Esophagus squamous epithelium (tissue), 5 donors: Measurements from ENCODE around the gene EVA1A. TPM values are rescaled to one million over a fixed set of nuclear protein-coding genes. Genes with fewer than 3 reads are reported as not detected.

Source experiments
- DNase-seq: peaks from one replicate; lab custom pipeline; 2025; lab: John Stamatoyannopoulos, UW
- H3K27ac ChIP-seq, 4 donors: fragments of 200-600 bp; sonication (generic); one replicate each; pipeline ENCODE4 v1.5.1; 2016 to 2019; ENCODE audit warnings: mild to moderate bottlenecking in 1 of 4
- H3K27me3 ChIP-seq, 4 donors: fragments of 200-600 bp; sonication (generic); 1 replicate in 3 of 4; 2 replicates in 1 of 4; pipeline versions ENCODE4 v1.5.1 to v1.6.0; 2017 to 2021; ENCODE audit warnings: antibody characterized with exemption in 1 of 4
- H3K36me3 ChIP-seq, 3 donors: fragments of 200-600 bp; sonication (generic); one replicate each; pipeline ENCODE4 v1.5.1; 2016 to 2019
- H3K4me1 ChIP-seq, 3 donors: fragments of 200-600 bp; sonication (generic); one replicate each; pipeline ENCODE4 v1.5.1; 2017 to 2019
- H3K4me3 ChIP-seq, 4 donors: fragments of 200-600 bp; sonication (generic); 1 replicate in 3 of 4; 2 replicates in 1 of 4; pipeline ENCODE4 v1.5.1; 2016 to 2019; ENCODE audit warnings: mild to moderate bottlenecking in 2 of 4, moderate library complexity in 1 of 4
- H3K9me3 ChIP-seq, 3 donors: fragments of 200-600 bp; sonication (generic); one replicate each; pipeline ENCODE4 v1.5.1; 2016 to 2019
- CTCF ChIP-seq, 6 experiments: fragments of 450-650 bp in 4 of 6; fragments of 200-600 bp in 2 of 6; sonication (generic) in 2 of 6; IDR thresholded peaks; one replicate each; pipeline ENCODE4 v1.5.1; 2016 to 2019; ENCODE audit warnings: antibody characterized with exemption in 6 of 6, mild to moderate bottlenecking in 4 of 6, moderate library complexity in 4 of 6
- POLR2A ChIP-seq, 4 donors: fragments of 450-650 bp; IDR thresholded peaks; one replicate each; pipeline ENCODE4 v1.6.1; 2017; ENCODE audit warnings: antibody characterized with exemption in 4 of 4, mild to moderate bottlenecking in 4 of 4, moderate library complexity in 3 of 4
- WGBS, 2 donors: methylation state at CpG; one replicate each; pipeline ENCODE4 v1.1.5; 2018; 5-methylcytosine and 5-hydroxymethylcytosine counted together
- intact Hi-C: fragments of 100-400 bp; cut with DNase I; formaldehyde crosslinking; loops from one replicate; pipeline ENCODE4 v1.15.0; 2022
- total RNA-seq, 4 donors: library from RNA; depleted of rRNA; stranded (reverse); fragments of >200 nt; gene quantifications; one replicate each; pipeline ENCODE4 v1.1.0, GENCODE V29; 2016
- donor health status: DM: yes; HTN: yes; CAD: no.

Gene EVA1A
- total RNA-seq, 4 donors from 2014 or later, result 0.26 to 9.4 (median 2.3) TPM; not detected in 1

DNA sequence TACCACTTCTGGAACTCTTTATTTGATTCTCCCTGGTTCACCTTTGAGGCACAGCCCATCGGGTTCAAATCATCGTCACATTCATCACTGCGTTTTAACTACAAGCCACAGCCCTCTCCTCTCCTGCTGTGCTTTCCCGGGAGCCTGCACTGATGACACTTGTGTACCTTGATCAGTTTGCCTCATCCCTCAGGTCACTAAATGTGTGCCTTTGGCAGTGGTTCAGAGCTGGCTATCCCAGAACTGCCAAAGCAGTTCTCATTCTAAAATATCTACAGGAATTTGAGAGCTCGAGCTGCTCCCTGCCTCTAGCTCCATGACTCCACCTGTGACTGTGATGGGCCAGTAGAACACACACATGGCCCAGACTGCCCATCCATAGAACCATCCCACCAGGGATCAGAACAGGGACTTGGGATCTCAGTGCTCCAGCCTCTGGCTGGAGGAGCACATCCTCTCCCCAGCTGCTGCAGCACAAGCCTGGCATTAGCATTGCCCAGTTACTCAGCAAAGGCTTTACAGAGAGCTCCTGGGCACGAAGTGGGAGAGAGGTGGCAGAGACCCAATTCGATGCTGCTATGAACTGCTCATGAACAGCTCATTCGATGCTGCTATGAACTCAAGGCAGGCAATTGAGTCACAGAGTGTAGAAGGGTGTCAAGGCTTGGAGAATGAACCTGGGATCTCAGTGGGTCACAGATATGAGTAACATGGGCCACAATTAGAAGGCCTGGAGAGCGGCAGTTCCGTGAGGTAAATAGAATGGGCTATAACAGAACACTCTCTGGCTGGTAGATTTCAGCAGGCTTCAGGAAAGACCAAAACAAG is 41.9 kb downstream of the EVA1A start:
- no peak overlapping the region for H3K4me3 ChIP-seq
- H3K27ac ChIP-seq, result no peak overlapping the region
- H3K27me3 ChIP-seq, result no peaks in the 10 kb centered on the region
- H3K36me3 ChIP-seq, result no peaks in the 10 kb centered on the region
- WGBS, 2 donors, result 78 to 90% methylated on average over 8 to 10 of the region's 10 CpGs
- DNase-seq, result no peak
- TF ChIP-seq POLR2A (IDR thresholded peaks at IDR 0.05) (no peak), CTCF (IDR thresholded peaks at IDR 0.05) (no peak)
- intact Hi-C loops, result no loop called here
- no peaks in the 10 kb centered on the region for H3K4me1 ChIP-seq
- no peaks in the 10 kb centered on the region for H3K9me3 ChIP-seq

DNA sequence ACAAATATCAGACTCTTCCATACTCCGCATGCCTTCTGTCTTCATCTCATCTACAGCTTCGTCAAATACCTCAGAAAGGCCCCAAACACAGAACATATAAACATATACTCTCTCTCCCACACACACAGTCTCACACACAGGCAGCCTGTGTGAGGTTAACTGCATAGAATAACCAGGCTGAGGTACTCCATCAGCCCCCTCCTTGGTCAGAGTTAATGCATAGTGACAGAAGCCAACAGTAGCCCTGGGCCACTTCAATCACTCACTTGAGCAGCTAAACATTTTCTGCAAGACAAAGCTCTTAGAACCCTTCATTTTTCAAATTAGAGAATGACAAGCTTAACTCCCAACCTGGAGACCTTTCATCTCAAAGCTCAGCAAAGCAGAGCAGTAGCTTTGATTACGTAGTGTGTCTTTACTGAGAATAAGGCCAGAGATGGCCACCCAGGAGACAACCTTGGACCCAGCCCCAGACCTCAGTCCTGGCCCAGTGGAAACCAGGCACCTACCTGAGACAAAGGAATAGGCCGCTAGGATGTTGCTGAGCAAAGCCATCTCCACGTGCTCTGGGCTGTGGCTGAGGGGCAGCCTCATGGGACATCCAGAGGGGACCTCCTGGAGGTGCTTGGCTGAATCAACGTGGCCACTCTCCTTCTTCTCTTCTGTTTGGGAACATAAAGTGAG is 43.0 kb downstream of the EVA1A start:
- no peaks in the 10 kb centered on the region for H3K36me3 ChIP-seq
- H3K27me3 ChIP-seq, result no peaks in the 10 kb centered on the region
- no peak for TF ChIP-seq POLR2A (IDR thresholded peaks at IDR 0.05)
- no peak for TF ChIP-seq CTCF (IDR thresholded peaks at IDR 0.05)
- H3K4me3 ChIP-seq, result no peak overlapping the region
- 85 to 90% methylated on average over 2 to 3 of the region's 6 CpGs for WGBS, 2 donors
- intact Hi-C loops, result no loop called here
- no peaks in the 10 kb centered on the region for H3K4me1 ChIP-seq
- H3K27ac ChIP-seq, result no peak overlapping the region
- H3K9me3 ChIP-seq, result peaks cover 0 to 2% (median 0%) of the 10 kb centered on the region in 3 donors
- no peak for DNase-seq

DNA sequence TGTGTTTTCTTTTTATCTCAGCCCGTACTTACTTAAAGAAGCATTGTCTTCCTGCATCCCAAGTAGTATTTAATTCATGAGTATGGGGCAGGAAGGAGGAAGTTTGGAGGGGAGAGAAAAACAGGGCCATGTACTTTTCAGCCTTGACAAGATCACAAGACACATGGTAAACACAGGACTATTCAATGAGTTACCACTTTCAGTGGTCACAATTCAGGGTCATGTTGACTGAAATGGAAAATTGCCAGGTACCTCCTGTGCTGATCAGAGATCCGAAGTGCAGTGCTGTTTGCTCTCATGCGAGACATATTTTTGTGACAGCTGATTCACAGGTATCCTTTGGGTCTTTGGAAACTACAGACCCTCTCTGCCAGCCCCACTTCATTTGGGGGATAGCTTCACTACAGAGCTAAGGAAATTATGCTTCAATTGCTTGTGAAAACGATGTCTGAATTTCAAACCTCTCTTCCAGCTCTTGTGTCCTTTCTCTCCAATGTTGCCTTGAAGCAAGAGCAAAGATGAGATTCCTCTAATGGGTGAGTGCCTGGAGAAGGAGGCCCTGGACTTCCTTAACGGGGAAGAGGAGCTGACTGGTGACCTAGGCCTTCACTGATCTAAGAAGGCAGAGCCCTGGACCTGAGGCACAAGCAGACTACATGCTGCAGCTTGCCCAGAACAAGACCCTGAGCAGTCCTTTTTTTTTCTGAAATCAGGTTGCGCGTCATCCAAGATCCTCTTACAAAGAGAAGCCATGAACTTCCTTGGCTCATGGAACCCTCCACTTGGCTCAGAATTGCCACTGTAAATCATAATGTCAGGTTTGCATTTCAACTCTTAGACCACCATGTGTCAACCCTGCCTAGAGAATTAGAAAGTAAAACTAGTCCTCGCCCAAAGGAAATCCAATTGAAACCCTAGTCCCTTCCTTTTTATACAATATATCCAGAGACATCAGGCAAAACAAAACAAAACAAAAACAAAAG is 44.1 kb downstream of the EVA1A start:
- no peaks in the 10 kb centered on the region for H3K27me3 ChIP-seq
- peaks cover 0 to 8% (median 0%) of the 10 kb centered on the region in 3 donors for H3K9me3 ChIP-seq
- WGBS, 2 donors, result 53 to 72% methylated on average over 5 to 7 of the region's 8 CpGs
- H3K36me3 ChIP-seq, result no peaks in the 10 kb centered on the region
- H3K4me3 ChIP-seq, result no peak overlapping the region
- H3K27ac ChIP-seq, result no peak overlapping the region
- TF ChIP-seq CTCF (IDR thresholded peaks at IDR 0.05) (no peak), POLR2A (IDR thresholded peaks at IDR 0.05) (no peak)
- H3K4me1 ChIP-seq, result no peaks in the 10 kb centered on the region
- intact Hi-C loops, result no loop called here
- DNase-seq, result no peak

DNA sequence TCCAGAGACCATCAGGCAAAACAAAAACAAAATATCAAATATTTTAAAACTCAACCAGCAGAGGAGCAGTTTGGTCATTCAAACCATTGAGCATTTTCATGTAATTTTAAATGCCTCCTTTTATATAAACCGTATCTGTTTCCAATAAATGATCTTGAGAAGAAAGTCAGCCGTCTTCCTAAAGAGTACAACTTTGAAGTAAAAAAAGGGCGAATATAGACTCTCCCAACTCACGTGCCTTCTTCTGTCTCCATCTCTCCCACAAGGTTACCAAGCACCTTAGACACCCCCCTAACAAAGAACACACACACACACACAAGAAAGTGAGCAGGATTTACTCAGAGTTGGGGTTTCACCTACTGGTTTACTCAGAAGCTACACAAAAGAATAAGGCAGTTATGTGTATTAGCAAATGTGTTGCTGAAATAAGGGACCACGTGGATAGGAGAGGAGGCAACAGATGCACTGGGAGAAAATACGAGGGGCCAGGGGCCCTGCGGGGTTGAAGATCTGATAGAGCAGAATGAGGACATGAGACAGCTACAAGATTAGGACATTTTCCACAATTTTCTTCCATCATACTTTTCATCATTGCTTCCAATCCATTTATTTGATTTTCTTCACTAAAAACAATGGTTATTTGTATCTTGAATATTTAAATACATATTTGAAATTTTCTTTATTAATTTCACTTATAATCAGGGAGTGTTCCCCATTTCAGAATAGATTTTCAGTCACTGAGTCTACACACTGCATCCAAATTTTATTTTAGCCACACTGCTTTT is 45.0 kb downstream of the EVA1A start:
- no peaks in the 10 kb centered on the region for H3K36me3 ChIP-seq
- TF ChIP-seq POLR2A (IDR thresholded peaks at IDR 0.05) (no peak), CTCF (IDR thresholded peaks at IDR 0.05) (no peak)
- peaks cover 0 to 8% (median 0%) of the 10 kb centered on the region in 3 donors for H3K9me3 ChIP-seq
- DNase-seq, result no peak
- H3K4me3 ChIP-seq, result no peak overlapping the region
- 88 to 90% methylated on average over 7 of the region's 7 CpGs for WGBS, 2 donors
- no peaks in the 10 kb centered on the region for H3K4me1 ChIP-seq
- no peaks in the 10 kb centered on the region for H3K27me3 ChIP-seq
- no peak overlapping the region for H3K27ac ChIP-seq
- intact Hi-C loops, result no loop called here
